Smooth muscle cell (in vitro differentiated cells): ENCODE measurements around the gene MBD5. TPM values are rescaled to one million over a fixed set of nuclear protein-coding genes. Genes with fewer than 3 reads are reported as not detected.

Experiments
- DNase-seq: peaks from one replicate; lab custom pipeline; 2025; ENCODE audit not compliant: unreplicated experiment; lab: John Stamatoyannopoulos, UW
- H2AFZ ChIP-seq: fragments of 200-600 bp; sonication (generic); 2 replicates; pipeline ENCODE4 v1.6.0; 2016; ENCODE audit warnings: antibody characterized with exemption, low read depth, mild to moderate bottlenecking
- H3F3A ChIP-seq: fragments of 200-600 bp; sonication (generic); 2 replicates; pipeline ENCODE4 v1.6.0; 2017; ENCODE audit warnings: antibody characterized with exemption, low read depth
- H3K27ac ChIP-seq: fragments of 200-600 bp; sonication (generic); 2 replicates; pipeline ENCODE4 v1.5.1; 2016; ENCODE audit warnings: low read depth, mild to moderate bottlenecking
- H3K27me3 ChIP-seq: fragments of 200-600 bp; sonication (generic); 2 replicates; pipeline ENCODE4 v1.6.1; 2016; ENCODE audit warnings: low read depth, mild to moderate bottlenecking
- H3K36me3 ChIP-seq: fragments of 200-600 bp; sonication (generic); 2 replicates; pipeline ENCODE4 v1.5.1; 2016; ENCODE audit warnings: low read depth
- H3K4me1 ChIP-seq: fragments of 200-600 bp; sonication (generic); 2 replicates; pipeline ENCODE4 v1.5.1; 2016; ENCODE audit warnings: low read depth
- H3K4me2 ChIP-seq: fragments of 200-600 bp; sonication (generic); 2 replicates; pipeline ENCODE4 v1.6.0; 2016; ENCODE audit warnings: mild to moderate bottlenecking
- H3K4me3 ChIP-seq: fragments of 200-600 bp; sonication (generic); 2 replicates; pipeline ENCODE4 v1.5.1; 2016; ENCODE audit warnings: mild to moderate bottlenecking
- H3K79me2 ChIP-seq: fragments of 200-600 bp; sonication (generic); 2 replicates; pipeline ENCODE4 v1.6.0; 2016; ENCODE audit warnings: low read depth, mild to moderate bottlenecking
- H3K9ac ChIP-seq: fragments of 200-600 bp; sonication (generic); 2 replicates; pipeline ENCODE4 v1.6.0; 2016; ENCODE audit warnings: low read depth
- H3K9me3 ChIP-seq: fragments of 200-600 bp; sonication (generic); replicated peaks from 2 replicates; pipeline ENCODE4 v1.5.1; 2016; ENCODE audit warnings: low read depth
- H4K20me1 ChIP-seq: fragments of 200-600 bp; sonication (generic); 2 replicates; pipeline ENCODE4 v1.6.0; 2016; ENCODE audit warnings: low read depth
- WGBS: methylation state at CpG from one replicate; pipeline ENCODE4 v1.1.7; 2016; ENCODE audit warnings: low lambda C conversion rate; 5-methylcytosine and 5-hydroxymethylcytosine counted together
- polyA plus RNA-seq: library from polyadenylated mRNA; unstranded; fragments of >200 nt; fragmentation: Nextera tagmentation; extraction: Ambion mirVana; gene quantifications from 2 replicates; pipeline ENCODE4 v1.2.1, GENCODE V29; 2016
- total RNA-seq: library from RNA; depleted of rRNA; stranded (reverse); fragments of >200 nt; gene quantifications from 2 replicates; pipeline ENCODE4 v1.2.3, GENCODE V29; 2014
- TF ChIP-seq, protein P1 (sequence below): fragments of 200-600 bp; sonication (generic); IDR thresholded peaks from 2 replicates; pipeline ENCODE4 v1.5.1; 2017; ENCODE audit warnings: borderline replicate concordance, mild to moderate bottlenecking, antibody characterized with exemption; ENCODE audit not compliant: insufficient read depth, poor library complexity, severe bottlenecking

MBD5 gene
- total and polyA plus RNA-seq, 2 experiments from 2014 or later, result 25.7 to 31.2 TPM

DNA sequence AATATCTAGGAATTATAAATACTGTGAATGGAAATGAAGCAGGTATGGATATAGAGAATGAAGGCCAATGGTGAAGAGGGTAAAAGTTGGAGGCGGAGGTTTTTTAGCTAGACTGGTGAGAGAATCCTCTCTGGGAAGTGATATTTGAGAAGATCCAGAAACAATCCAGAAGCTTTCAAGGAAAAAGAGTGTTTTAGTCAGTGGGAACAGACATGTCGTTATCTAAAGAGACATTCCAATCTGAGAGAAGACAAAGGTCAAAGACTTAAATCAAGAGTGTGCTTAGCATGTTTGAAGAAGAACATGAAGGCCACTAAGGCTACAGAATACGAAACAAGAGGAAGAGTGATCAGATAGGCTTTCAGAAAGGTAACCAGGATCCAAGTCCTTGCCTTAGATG is 211.0 kb downstream of the MBD5 start:
- peaks cover 13% of the 10 kb centered on the region for H3K36me3 ChIP-seq

DNA sequence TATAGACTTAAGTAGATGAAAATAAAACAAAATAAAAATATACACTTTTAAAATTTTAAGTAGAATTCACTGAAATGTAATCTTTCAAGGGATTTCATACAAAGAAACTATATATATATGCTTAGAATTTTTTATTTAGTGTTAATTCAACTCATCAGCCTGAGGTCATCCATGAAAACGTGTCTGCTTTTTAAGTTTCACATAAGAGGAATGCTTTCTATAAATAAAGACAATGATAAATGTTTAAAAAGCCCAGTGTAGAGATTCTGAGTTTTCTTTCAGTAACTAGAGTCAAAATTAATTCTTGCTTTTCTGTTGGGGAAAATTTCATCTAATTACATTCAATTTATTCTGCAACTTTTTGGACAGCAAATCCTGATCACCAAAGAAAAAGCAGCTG is 213.3 kb downstream of the MBD5 start:
- Histone ChIP-seq H3K4me2 (no peak overlapping the region), H3K9ac (no peak overlapping the region), H3K4me1 (no peaks in the 10 kb centered on the region), H3F3A (no peaks in the 10 kb centered on the region), H3K79me2 (no peaks in the 10 kb centered on the region), H3K9me3 (peaks cover 5% of the 10 kb centered on the region), H3K27me3 (no peaks in the 10 kb centered on the region), H4K20me1 (no peaks in the 10 kb centered on the region), H3K4me3 (no peak overlapping the region), H3K36me3 (peaks cover 17% of the 10 kb centered on the region), H2AFZ (no peak overlapping the region), H3K27ac (no peak overlapping the region)
- no peak for DNase-seq
- 80% methylated on average over 1 of the region's 1 CpG for WGBS
- TF ChIP-seq, protein P1, sequence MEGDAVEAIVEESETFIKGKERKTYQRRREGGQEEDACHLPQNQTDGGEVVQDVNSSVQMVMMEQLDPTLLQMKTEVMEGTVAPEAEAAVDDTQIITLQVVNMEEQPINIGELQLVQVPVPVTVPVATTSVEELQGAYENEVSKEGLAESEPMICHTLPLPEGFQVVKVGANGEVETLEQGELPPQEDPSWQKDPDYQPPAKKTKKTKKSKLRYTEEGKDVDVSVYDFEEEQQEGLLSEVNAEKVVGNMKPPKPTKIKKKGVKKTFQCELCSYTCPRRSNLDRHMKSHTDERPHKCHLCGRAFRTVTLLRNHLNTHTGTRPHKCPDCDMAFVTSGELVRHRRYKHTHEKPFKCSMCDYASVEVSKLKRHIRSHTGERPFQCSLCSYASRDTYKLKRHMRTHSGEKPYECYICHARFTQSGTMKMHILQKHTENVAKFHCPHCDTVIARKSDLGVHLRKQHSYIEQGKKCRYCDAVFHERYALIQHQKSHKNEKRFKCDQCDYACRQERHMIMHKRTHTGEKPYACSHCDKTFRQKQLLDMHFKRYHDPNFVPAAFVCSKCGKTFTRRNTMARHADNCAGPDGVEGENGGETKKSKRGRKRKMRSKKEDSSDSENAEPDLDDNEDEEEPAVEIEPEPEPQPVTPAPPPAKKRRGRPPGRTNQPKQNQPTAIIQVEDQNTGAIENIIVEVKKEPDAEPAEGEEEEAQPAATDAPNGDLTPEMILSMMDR, result no peak

More for the DNA sequence above, 211.0 kb downstream of the MBD5 start:
- TF ChIP-seq, protein P1, result no peak
- Histone ChIP-seq H2AFZ (no peak overlapping the region), H3K27me3 (no peaks in the 10 kb centered on the region), H3K9me3 (no peaks in the 10 kb centered on the region), H4K20me1 (no peaks in the 10 kb centered on the region), H3F3A (no peaks in the 10 kb centered on the region), H3K4me3 (no peak overlapping the region), H3K4me1 (no peaks in the 10 kb centered on the region), H3K9ac (no peak overlapping the region), H3K4me2 (no peak overlapping the region), H3K27ac (no peak overlapping the region), H3K79me2 (peaks cover 4% of the 10 kb centered on the region)
- 41% methylated on average over 3 of the region's 3 CpGs for WGBS
- DNase-seq, result no peak

DNA sequence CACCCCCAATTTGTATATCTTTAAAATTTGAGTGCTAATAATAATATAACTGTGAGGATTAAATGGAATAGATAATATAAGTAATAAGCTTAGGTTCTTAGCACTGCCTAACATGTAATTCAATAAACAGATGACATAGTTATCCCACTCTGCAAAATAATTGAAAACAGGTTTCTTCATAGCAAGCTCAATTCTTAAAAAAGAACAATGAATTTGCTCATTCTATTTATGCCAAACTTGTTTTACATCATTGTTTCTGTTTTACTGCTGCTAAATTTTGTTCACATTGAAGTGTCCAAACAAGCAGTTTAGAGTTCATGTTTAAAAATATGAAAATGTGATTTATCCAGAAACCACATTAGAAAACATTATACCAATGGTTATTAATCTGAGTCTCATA is 217.0 kb downstream of the MBD5 start:
- Histone ChIP-seq H3K27ac (no peak overlapping the region), H2AFZ (no peak overlapping the region), H3K9ac (no peak overlapping the region), H3F3A (no peaks in the 10 kb centered on the region), H3K36me3 (peaks cover 17% of the 10 kb centered on the region), H3K27me3 (no peaks in the 10 kb centered on the region), H3K4me2 (no peak overlapping the region), H3K4me3 (no peak overlapping the region), H4K20me1 (no peaks in the 10 kb centered on the region), H3K4me1 (no peaks in the 10 kb centered on the region), H3K9me3 (peaks cover 5% of the 10 kb centered on the region), H3K79me2 (peaks cover 8% of the 10 kb centered on the region)
- TF ChIP-seq, protein P1, result no peak
- DNase-seq, result no peak

DNA sequence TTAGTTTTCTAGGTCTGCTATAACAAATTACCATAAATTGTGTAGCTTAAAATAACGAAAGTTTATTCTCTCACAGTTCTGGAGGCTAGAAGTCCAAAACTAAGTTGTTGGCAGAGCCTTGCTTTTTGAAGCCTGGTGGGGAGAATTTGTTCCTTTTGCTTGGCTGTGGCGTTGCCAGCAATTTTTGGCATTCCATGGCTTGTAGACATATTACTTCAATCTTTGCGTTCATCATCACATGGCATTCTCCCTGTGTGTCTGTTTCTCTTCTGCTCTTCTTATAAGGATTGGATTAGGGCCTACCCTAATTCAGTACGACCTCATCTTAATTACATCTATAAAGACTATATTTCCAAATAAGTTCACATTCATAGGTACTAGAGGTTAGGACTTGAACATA is 217.7 kb downstream of the MBD5 start:
- H3K4me2 ChIP-seq, result no peak overlapping the region

More for the DNA sequence above, 217.7 kb downstream of the MBD5 start:
- H4K20me1 ChIP-seq, result peaks cover under 1% of the 10 kb centered on the region
- TF ChIP-seq, protein P1, result no peak
- WGBS, result 94% methylated on average over 4 of the region's 4 CpGs
- H3K27ac ChIP-seq, result no peak overlapping the region
- peaks cover 8% of the 10 kb centered on the region for H3K79me2 ChIP-seq
- H3K4me1 ChIP-seq, result no peaks in the 10 kb centered on the region
- no peak for DNase-seq
- H3K4me3 ChIP-seq, result no peak overlapping the region
- no peak overlapping the region for H3K9ac ChIP-seq
- peaks cover 17% of the 10 kb centered on the region for H3K36me3 ChIP-seq
- H3F3A ChIP-seq, result no peaks in the 10 kb centered on the region
- H2AFZ ChIP-seq, result no peak overlapping the region
- no peaks in the 10 kb centered on the region for H3K27me3 ChIP-seq
- peaks cover 5% of the 10 kb centered on the region for H3K9me3 ChIP-seq
